ENCODE measurements around the gene C9orf85. TPM values are rescaled to one million over a fixed set of nuclear protein-coding genes. Genes with fewer than 3 reads are reported as not detected.
"Not testable (repeated sequence)": the region's sequence is repeated elsewhere in the genome, so short reads cannot be mapped to it uniquely, and the experiment has no call there.

The C9orf85 gene
- total RNA-seq, 2 donors from 2014 or later: 5.4 to 6.2 TPM

- no peaks in the 10 kb centered on the region for H3K36me3 Mint-ChIP-seq (ENCODE audit: low read depth)
- H3K4me3 Mint-ChIP-seq: no peak overlapping the region
- no peaks in the 10 kb centered on the region for H3K27me3 Mint-ChIP-seq
Measured at GRCh38 chr9:71890042-71890679, 21.3 kb upstream of the C9orf85 start.

GRCh38 chr9:71891557-71892189 lies 19.8 kb upstream of the C9orf85 start:
- no peak for ATAC-seq
- H3K9me3 ChIP-seq (ENCODE audit: control insufficient read depth, low read length, poor library complexity, severe bottlenecking): no peaks in the 10 kb centered on the region
- no peak overlapping the region for H3K4me3 Mint-ChIP-seq
- DNase-seq: no peak
- peaks cover 33% of the 10 kb centered on the region for H3K4me1 Mint-ChIP-seq
- peak overlapping the region; percentile 14 for H3K27ac Mint-ChIP-seq
- H3K36me3 Mint-ChIP-seq (ENCODE audit: low read depth): no peaks in the 10 kb centered on the region
- no peaks in the 10 kb centered on the region for H3K27me3 Mint-ChIP-seq

More at GRCh38 chr9:71890042-71890679, 21.3 kb upstream of the C9orf85 start:
- no peak for ATAC-seq
- Mint-ChIP-seq H3K27ac (no peak overlapping the region), H3K4me1 (peaks cover 26% of the 10 kb centered on the region)
- DNase-seq: no peak
- no peaks in the 10 kb centered on the region for H3K9me3 ChIP-seq (ENCODE audit: control insufficient read depth, low read length, poor library complexity, severe bottlenecking)

- Mint-ChIP-seq H3K27ac (no peak overlapping the region), H3K4me1 (peaks cover 41% of the 10 kb centered on the region), H3K4me3 (no peak overlapping the region), H3K27me3 (no peaks in the 10 kb centered on the region), H3K36me3 (ENCODE audit: low read depth) (no peaks in the 10 kb centered on the region)
- no peaks in the 10 kb centered on the region for H3K9me3 ChIP-seq (ENCODE audit: control insufficient read depth, low read length, poor library complexity, severe bottlenecking)
- DNase-seq (no peak), ATAC-seq (no peak)
Measured at GRCh38 chr9:71895117-71895516, 16.3 kb upstream of the C9orf85 start.

GRCh38 chr9:71895955-71896354 lies 15.5 kb upstream of the C9orf85 start:
- ATAC-seq (no peak), DNase-seq (no peak)
- H3K4me1 Mint-ChIP-seq: peaks cover 43% of the 10 kb centered on the region
- H3K4me3 Mint-ChIP-seq: no peak overlapping the region
- H3K36me3 Mint-ChIP-seq (ENCODE audit: low read depth): no peaks in the 10 kb centered on the region
- no peaks in the 10 kb centered on the region for H3K27me3 Mint-ChIP-seq
- no peaks in the 10 kb centered on the region for H3K9me3 ChIP-seq (ENCODE audit: control insufficient read depth, low read length, poor library complexity, severe bottlenecking)
- H3K27ac Mint-ChIP-seq: no peak overlapping the region

- H3K4me3 Mint-ChIP-seq: no peak overlapping the region
- peaks cover 44% of the 10 kb centered on the region for H3K4me1 Mint-ChIP-seq
- no peaks in the 10 kb centered on the region for H3K9me3 ChIP-seq (ENCODE audit: control insufficient read depth, low read length, poor library complexity, severe bottlenecking)
- H3K27ac Mint-ChIP-seq: peak overlapping the region; percentile 81
- ATAC-seq: no peak
- no peak for DNase-seq
- no peaks in the 10 kb centered on the region for H3K27me3 Mint-ChIP-seq
- peaks cover 2% of the 10 kb centered on the region for H3K36me3 Mint-ChIP-seq (ENCODE audit: low read depth)
Measured at GRCh38 chr9:71896761-71897160, 14.7 kb upstream of the C9orf85 start.

- H3K27me3 Mint-ChIP-seq: no peaks in the 10 kb centered on the region
- no peaks in the 10 kb centered on the region for H3K9me3 ChIP-seq (ENCODE audit: control insufficient read depth, low read length, poor library complexity, severe bottlenecking)
- peaks cover 48% of the 10 kb centered on the region for H3K4me1 Mint-ChIP-seq
- H3K36me3 Mint-ChIP-seq (ENCODE audit: low read depth): peaks cover 2% of the 10 kb centered on the region
- peak overlapping the region; percentile 81 for H3K27ac Mint-ChIP-seq
- DNase-seq: no peak
- peak; percentile 82 for ATAC-seq
- no peak overlapping the region for H3K4me3 Mint-ChIP-seq
Measured at GRCh38 chr9:71897577-71897976, 13.9 kb upstream of the C9orf85 start.

- H3K36me3 Mint-ChIP-seq (ENCODE audit: low read depth); H3K4me3 Mint-ChIP-seq; H3K9me3 ChIP-seq (ENCODE audit: control insufficient read depth, low read length, poor library complexity, severe bottlenecking); ATAC-seq; DNase-seq; H3K27me3 Mint-ChIP-seq: not testable (repeated sequence)
- Mint-ChIP-seq H3K4me1 (peaks cover 45% of the 10 kb centered on the region), H3K27ac (peak overlapping the region; percentile 81)
Measured at GRCh38 chr9:71898756-71899155, 12.7 kb upstream of the C9orf85 start.

- H3K4me3 Mint-ChIP-seq: peak overlapping the region; percentile 52
- no peak for DNase-seq
- H3K27ac Mint-ChIP-seq: peak overlapping the region; percentile 80
- no peaks in the 10 kb centered on the region for H3K27me3 Mint-ChIP-seq
- H3K36me3 Mint-ChIP-seq (ENCODE audit: low read depth): peaks cover 2% of the 10 kb centered on the region
- H3K9me3 ChIP-seq (ENCODE audit: control insufficient read depth, low read length, poor library complexity, severe bottlenecking): no peaks in the 10 kb centered on the region
- H3K4me1 Mint-ChIP-seq: peaks cover 37% of the 10 kb centered on the region
- ATAC-seq: no peak
Measured at GRCh38 chr9:71901695-71902597, 9.5 kb upstream of the C9orf85 start.

GRCh38 chr9:71904076-71904475 lies 7.4 kb upstream of the C9orf85 start:
- peak overlapping the region; percentile 24 for H3K27ac Mint-ChIP-seq
- H3K27me3 Mint-ChIP-seq: no peaks in the 10 kb centered on the region

GRCh38 chr9:71908825-71909224 lies 2.6 kb upstream of the C9orf85 start:
- no peaks in the 10 kb centered on the region for H3K27me3 Mint-ChIP-seq
- no peak for ATAC-seq
- H3K4me1 Mint-ChIP-seq: peaks cover 39% of the 10 kb centered on the region
- no peaks in the 10 kb centered on the region for H3K9me3 ChIP-seq (ENCODE audit: control insufficient read depth, low read length, poor library complexity, severe bottlenecking)
- peaks cover 3% of the 10 kb centered on the region for H3K36me3 Mint-ChIP-seq (ENCODE audit: low read depth)
- DNase-seq: no peak
- H3K27ac Mint-ChIP-seq: no peak overlapping the region
- H3K4me3 Mint-ChIP-seq: peak overlapping the region; percentile 100

More at GRCh38 chr9:71904076-71904475, 7.4 kb upstream of the C9orf85 start:
- no peaks in the 10 kb centered on the region for H3K9me3 ChIP-seq (ENCODE audit: control insufficient read depth, low read length, poor library complexity, severe bottlenecking)
- DNase-seq (no peak), ATAC-seq (no peak)
- Mint-ChIP-seq H3K4me3 (no peak overlapping the region), H3K36me3 (ENCODE audit: low read depth) (peaks cover 2% of the 10 kb centered on the region), H3K4me1 (peaks cover 31% of the 10 kb centered on the region)

- Mint-ChIP-seq H3K4me3 (peak overlapping the region; percentile 100), H3K27ac (peak overlapping the region; percentile 99), H3K4me1 (peaks cover 33% of the 10 kb centered on the region), H3K36me3 (ENCODE audit: low read depth) (peaks cover 3% of the 10 kb centered on the region), H3K27me3 (no peaks in the 10 kb centered on the region)
- DNase-seq: peak; percentile 4 to 34 (median 21)
- ATAC-seq: no peak
- no peaks in the 10 kb centered on the region for H3K9me3 ChIP-seq (ENCODE audit: control insufficient read depth, low read length, poor library complexity, severe bottlenecking)
Measured at GRCh38 chr9:71909887-71910649, 1.4 kb upstream of the C9orf85 start.

GRCh38 chr9:71910650-71911060 lies 784 bp upstream of the C9orf85 start:
- no peak for DNase-seq
- no peaks in the 10 kb centered on the region for H3K27me3 Mint-ChIP-seq
- peaks cover 3% of the 10 kb centered on the region for H3K36me3 Mint-ChIP-seq (ENCODE audit: low read depth)
- H3K4me3 Mint-ChIP-seq: peak overlapping the region; percentile 100
- H3K9me3 ChIP-seq (ENCODE audit: control insufficient read depth, low read length, poor library complexity, severe bottlenecking): no peaks in the 10 kb centered on the region
- peaks cover 33% of the 10 kb centered on the region for H3K4me1 Mint-ChIP-seq
- peak overlapping the region; percentile 99 for H3K27ac Mint-ChIP-seq
- peak; percentile 28 for ATAC-seq
